Measurements from ENCODE around the gene DLGAP1. TPM values are rescaled to one million over a fixed set of nuclear protein-coding genes. Genes with fewer than 3 reads are reported as not detected.
A peak's percentile ranks its signal among the peaks of the same experiment; 100 is the strongest.

The DLGAP1 gene
- total RNA-seq, 1 experiment from 2014 or later = 23.0 TPM

DNA sequence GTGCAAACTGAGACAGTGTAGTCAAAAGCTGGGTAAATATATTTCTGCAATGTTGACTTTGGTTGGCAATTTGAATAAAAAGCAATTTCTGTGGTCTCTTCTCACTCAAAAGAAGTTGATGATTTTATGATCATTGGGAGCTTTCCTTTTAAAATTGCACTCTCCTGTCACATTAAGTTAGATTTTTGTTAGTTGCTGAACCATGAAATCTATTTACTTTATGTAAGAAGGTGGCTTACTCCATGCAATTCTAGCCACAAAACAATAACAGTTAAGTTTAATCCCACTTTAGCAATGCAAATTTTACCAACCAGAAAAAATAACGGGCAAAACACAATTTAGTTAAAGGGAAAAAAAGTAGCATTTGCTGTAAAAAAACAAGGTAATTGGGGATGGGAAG is 48.3 kb downstream of the DLGAP1 start:
- Mint-ChIP-seq H3K27ac (peak overlapping the region; percentile 78), H3K36me3 (peaks cover 5% of the 10 kb centered on the region; the same call in 1 of the 2 replicates), H3K27me3 (ENCODE audit: low read depth) (no peaks in the 10 kb centered on the region), H3K4me1 (peaks cover 46% of the 10 kb centered on the region), H3K4me3 (no peak overlapping the region), H3K9me3 (peaks cover 16% of the 10 kb centered on the region)
- POLR2A ChIA-PET = no interaction called here
- CTCF ChIA-PET = no interaction called here
- TF ChIP-seq, protein P1, sequence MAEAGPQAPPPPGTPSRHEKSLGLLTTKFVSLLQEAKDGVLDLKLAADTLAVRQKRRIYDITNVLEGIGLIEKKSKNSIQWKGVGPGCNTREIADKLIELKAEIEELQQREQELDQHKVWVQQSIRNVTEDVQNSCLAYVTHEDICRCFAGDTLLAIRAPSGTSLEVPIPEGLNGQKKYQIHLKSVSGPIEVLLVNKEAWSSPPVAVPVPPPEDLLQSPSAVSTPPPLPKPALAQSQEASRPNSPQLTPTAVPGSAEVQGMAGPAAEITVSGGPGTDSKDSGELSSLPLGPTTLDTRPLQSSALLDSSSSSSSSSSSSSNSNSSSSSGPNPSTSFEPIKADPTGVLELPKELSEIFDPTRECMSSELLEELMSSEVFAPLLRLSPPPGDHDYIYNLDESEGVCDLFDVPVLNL (CRISPR knock-in tag; IDR thresholded peaks at IDR 0.05; ENCODE audit: borderline replicate concordance, low read depth) = no peak
- TF ChIP-seq OVOL2 (CRISPR knock-in tag; IDR thresholded peaks at IDR 0.05; ENCODE audit: borderline replicate concordance) (no peak), SOX15 (CRISPR knock-in tag; IDR thresholded peaks at IDR 0.05) (no peak), GTF2I (CRISPR knock-in tag; conservative IDR thresholded peaks at IDR 0.05) (no peak), SP1 (CRISPR knock-in tag; conservative IDR thresholded peaks at IDR 0.05) (no peak), ESRRA (CRISPR knock-in tag; IDR thresholded peaks at IDR 0.05; ENCODE audit: borderline replicate concordance) (no peak), FOXJ3 (CRISPR knock-in tag; IDR thresholded peaks at IDR 0.05; ENCODE audit: borderline replicate concordance) (no peak), TCF7 (CRISPR knock-in tag; IDR thresholded peaks at IDR 0.05; ENCODE audit: low read depth) (no peak), NFYB (CRISPR knock-in tag; conservative IDR thresholded peaks at IDR 0.05; ENCODE audit: low read depth) (no peak), HMGA2 (CRISPR knock-in tag; IDR thresholded peaks at IDR 0.05) (no peak), MYBL2 (CRISPR knock-in tag; IDR thresholded peaks at IDR 0.05) (no peak), CBFB (CRISPR knock-in tag; IDR thresholded peaks at IDR 0.05; ENCODE audit: low read depth) (no peak)
- TF ChIP-seq, protein P2, sequence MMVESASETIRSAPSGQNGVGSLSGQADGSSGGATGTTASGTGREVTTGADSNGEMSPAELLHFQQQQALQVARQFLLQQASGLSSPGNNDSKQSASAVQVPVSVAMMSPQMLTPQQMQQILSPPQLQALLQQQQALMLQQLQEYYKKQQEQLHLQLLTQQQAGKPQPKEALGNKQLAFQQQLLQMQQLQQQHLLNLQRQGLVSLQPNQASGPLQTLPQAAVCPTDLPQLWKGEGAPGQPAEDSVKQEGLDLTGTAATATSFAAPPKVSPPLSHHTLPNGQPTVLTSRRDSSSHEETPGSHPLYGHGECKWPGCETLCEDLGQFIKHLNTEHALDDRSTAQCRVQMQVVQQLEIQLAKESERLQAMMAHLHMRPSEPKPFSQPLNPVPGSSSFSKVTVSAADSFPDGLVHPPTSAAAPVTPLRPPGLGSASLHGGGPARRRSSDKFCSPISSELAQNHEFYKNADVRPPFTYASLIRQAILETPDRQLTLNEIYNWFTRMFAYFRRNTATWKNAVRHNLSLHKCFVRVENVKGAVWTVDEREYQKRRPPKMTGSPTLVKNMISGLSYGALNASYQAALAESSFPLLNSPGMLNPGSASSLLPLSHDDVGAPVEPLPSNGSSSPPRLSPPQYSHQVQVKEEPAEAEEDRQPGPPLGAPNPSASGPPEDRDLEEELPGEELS (CRISPR knock-in tag; IDR thresholded peaks at IDR 0.05) = no peak
- TF ChIP-seq, protein P3, sequence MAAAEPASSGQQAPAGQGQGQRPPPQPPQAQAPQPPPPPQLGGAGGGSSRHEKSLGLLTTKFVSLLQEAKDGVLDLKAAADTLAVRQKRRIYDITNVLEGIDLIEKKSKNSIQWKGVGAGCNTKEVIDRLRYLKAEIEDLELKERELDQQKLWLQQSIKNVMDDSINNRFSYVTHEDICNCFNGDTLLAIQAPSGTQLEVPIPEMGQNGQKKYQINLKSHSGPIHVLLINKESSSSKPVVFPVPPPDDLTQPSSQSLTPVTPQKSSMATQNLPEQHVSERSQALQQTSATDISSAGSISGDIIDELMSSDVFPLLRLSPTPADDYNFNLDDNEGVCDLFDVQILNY (CRISPR knock-in tag; IDR thresholded peaks at IDR 0.05) = no peak
- TF ChIP-seq, protein P4, sequence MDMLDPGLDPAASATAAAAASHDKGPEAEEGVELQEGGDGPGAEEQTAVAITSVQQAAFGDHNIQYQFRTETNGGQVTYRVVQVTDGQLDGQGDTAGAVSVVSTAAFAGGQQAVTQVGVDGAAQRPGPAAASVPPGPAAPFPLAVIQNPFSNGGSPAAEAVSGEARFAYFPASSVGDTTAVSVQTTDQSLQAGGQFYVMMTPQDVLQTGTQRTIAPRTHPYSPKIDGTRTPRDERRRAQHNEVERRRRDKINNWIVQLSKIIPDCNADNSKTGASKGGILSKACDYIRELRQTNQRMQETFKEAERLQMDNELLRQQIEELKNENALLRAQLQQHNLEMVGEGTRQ (CRISPR knock-in tag; IDR thresholded peaks at IDR 0.05) = no peak
- TF ChIP-seq, protein P5, sequence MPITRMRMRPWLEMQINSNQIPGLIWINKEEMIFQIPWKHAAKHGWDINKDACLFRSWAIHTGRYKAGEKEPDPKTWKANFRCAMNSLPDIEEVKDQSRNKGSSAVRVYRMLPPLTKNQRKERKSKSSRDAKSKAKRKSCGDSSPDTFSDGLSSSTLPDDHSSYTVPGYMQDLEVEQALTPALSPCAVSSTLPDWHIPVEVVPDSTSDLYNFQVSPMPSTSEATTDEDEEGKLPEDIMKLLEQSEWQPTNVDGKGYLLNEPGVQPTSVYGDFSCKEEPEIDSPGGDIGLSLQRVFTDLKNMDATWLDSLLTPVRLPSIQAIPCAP (CRISPR knock-in tag; IDR thresholded peaks at IDR 0.05) = no peak
- TF ChIP-seq, protein P6, sequence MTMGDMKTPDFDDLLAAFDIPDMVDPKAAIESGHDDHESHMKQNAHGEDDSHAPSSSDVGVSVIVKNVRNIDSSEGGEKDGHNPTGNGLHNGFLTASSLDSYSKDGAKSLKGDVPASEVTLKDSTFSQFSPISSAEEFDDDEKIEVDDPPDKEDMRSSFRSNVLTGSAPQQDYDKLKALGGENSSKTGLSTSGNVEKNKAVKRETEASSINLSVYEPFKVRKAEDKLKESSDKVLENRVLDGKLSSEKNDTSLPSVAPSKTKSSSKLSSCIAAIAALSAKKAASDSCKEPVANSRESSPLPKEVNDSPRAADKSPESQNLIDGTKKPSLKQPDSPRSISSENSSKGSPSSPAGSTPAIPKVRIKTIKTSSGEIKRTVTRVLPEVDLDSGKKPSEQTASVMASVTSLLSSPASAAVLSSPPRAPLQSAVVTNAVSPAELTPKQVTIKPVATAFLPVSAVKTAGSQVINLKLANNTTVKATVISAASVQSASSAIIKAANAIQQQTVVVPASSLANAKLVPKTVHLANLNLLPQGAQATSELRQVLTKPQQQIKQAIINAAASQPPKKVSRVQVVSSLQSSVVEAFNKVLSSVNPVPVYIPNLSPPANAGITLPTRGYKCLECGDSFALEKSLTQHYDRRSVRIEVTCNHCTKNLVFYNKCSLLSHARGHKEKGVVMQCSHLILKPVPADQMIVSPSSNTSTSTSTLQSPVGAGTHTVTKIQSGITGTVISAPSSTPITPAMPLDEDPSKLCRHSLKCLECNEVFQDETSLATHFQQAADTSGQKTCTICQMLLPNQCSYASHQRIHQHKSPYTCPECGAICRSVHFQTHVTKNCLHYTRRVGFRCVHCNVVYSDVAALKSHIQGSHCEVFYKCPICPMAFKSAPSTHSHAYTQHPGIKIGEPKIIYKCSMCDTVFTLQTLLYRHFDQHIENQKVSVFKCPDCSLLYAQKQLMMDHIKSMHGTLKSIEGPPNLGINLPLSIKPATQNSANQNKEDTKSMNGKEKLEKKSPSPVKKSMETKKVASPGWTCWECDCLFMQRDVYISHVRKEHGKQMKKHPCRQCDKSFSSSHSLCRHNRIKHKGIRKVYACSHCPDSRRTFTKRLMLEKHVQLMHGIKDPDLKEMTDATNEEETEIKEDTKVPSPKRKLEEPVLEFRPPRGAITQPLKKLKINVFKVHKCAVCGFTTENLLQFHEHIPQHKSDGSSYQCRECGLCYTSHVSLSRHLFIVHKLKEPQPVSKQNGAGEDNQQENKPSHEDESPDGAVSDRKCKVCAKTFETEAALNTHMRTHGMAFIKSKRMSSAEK (CRISPR knock-in tag; IDR thresholded peaks at IDR 0.05; ENCODE audit: borderline replicate concordance) = no peak
- TF ChIP-seq, protein P7, sequence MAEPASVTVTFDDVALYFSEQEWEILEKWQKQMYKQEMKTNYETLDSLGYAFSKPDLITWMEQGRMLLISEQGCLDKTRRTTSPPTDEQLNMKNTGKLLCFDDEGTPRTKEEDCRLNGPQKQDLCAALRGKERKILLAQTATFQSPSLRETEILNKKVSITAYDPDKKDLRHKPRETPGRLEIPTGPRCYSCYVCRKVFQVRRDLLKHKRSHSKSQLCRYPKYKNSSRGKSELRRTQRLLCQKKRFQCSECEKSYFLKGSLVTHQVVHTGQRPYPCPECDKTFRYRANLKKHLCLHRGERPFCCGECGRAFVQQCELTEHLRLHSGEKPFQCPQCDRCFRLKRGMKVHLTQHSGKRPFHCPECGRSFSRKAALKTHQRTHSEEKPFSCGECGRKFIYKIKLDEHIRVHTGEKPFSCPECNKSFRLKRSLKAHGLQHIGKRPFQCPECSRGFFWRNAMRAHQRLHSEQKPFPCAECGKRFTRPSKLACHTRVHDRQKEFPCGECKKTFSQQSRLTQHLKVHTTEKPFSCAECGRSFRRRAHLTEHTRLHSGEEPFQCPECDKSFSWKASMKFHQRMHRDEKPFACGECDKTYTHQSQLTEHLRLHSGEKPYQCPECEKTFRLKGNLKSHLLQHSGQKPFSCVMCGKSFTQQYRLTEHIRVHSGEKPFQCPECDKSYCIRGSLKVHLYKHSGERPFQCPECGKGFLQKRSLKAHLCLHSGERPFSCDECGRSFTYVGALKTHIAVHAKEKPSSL (CRISPR knock-in tag; conservative IDR thresholded peaks at IDR 0.05) = no peak
- DNase-seq (ENCODE audit: low spot score) (no peak), ATAC-seq (no peak)

All from WTC11 (cell line).